HEK293T (cell line): ENCODE data around the gene SF3A2.

Source experiments
- ARNT ChIP-seq: fragments of 450-650 bp; IDR thresholded peaks from 2 replicates; pipeline ENCODE4 v1.6.1; 2017; ENCODE audit warnings: mild to moderate bottlenecking
- BHLHE40 ChIP-seq: fragments of 450-650 bp; IDR thresholded peaks from 2 replicates; pipeline ENCODE4 v1.6.1; 2016; ENCODE audit warnings: mild to moderate bottlenecking, moderate library complexity, borderline replicate concordance
- CTBP1 ChIP-seq: fragments of 450-650 bp; IDR thresholded peaks from 2 replicates; pipeline ENCODE4 v1.6.1; 2016; ENCODE audit warnings: borderline replicate concordance
- ELF4 ChIP-seq: fragments of 450-650 bp; IDR thresholded peaks from 2 replicates; pipeline ENCODE4 v1.6.1; 2017; ENCODE audit warnings: antibody characterized with exemption
- FOXA1 ChIP-seq: fragments of 450-650 bp; IDR thresholded peaks from 2 replicates; pipeline ENCODE4 v1.6.1; 2016; ENCODE audit warnings: mild to moderate bottlenecking
- FOXK2 ChIP-seq: fragments of 450-650 bp; IDR thresholded peaks from 2 replicates; pipeline ENCODE4 v1.6.1; 2016; ENCODE audit warnings: mild to moderate bottlenecking
- FOXM1 ChIP-seq: fragments of 450-650 bp; IDR thresholded peaks from 2 replicates; pipeline ENCODE4 v1.6.1; 2017; ENCODE audit warnings: mild to moderate bottlenecking, borderline replicate concordance
- HDGF ChIP-seq: fragments of 450-650 bp; IDR thresholded peaks from 2 replicates; pipeline ENCODE4 v1.6.1; 2017; ENCODE audit warnings: antibody characterized with exemption, borderline replicate concordance
- L3MBTL2 ChIP-seq: fragments of 450-650 bp; conservative IDR thresholded peaks from 2 replicates; pipeline ENCODE4 v1.6.1; 2016; ENCODE audit warnings: mild to moderate bottlenecking
- SP1 ChIP-seq: fragments of 450-650 bp; IDR thresholded peaks from 2 replicates; pipeline ENCODE4 v1.6.1; 2017
- SUZ12 ChIP-seq: fragments of 450-650 bp; IDR thresholded peaks from 2 replicates; pipeline ENCODE4 v1.6.1; 2016; ENCODE audit warnings: mild to moderate bottlenecking
- TARDBP ChIP-seq: fragments of 450-650 bp; IDR thresholded peaks from 2 replicates; pipeline ENCODE4 v1.6.1; 2016
- ZNF384 ChIP-seq: fragments of 450-650 bp; IDR thresholded peaks from 2 replicates; pipeline ENCODE4 v1.6.1; 2016

- no peak for TF ChIP-seq ELF4
- no peak for TF ChIP-seq TARDBP
- no peak for TF ChIP-seq FOXK2
- TF ChIP-seq ARNT: no peak
- TF ChIP-seq FOXA1: no peak
- no peak for TF ChIP-seq HDGF
- no peak for TF ChIP-seq SP1
- TF ChIP-seq FOXM1: no peak
- no peak for TF ChIP-seq SUZ12
- no peak for TF ChIP-seq ZNF384
- TF ChIP-seq BHLHE40: no peak
- TF ChIP-seq L3MBTL2: no peak
- no peak for TF ChIP-seq CTBP1
These were observed 22.8 kb upstream of the SF3A2 start for GRCh38 chr19:2213799-2214198.
